PC-9 (cell line): ENCODE results near the gene FOXD1. TPM values are rescaled to one million over a fixed set of nuclear protein-coding genes. Genes with fewer than 3 reads are reported as not detected.

Experiments used
- BruUV-seq: library from RNA; stranded (reverse); fragments of 400-500 nt; replicated peaks from 2 replicates; lab custom pipeline; 2021; lab: Mats Ljungman, UMichigan
- CTCF ChIA-PET: fragments of 300-600 bp; sonication (Branson Sonifier 250); formaldehyde crosslinking; loops from one replicate; lab custom pipeline; 2022; ENCODE audit warnings: antibody characterized with exemption; lab: Charles Lee
- POLR2A ChIA-PET: fragments of 300-600 bp; sonication (Branson Sonifier 250); formaldehyde crosslinking; loops from one replicate; lab custom pipeline; 2022; ENCODE audit warnings: antibody characterized with exemption; ENCODE audit not compliant: unreplicated experiment; lab: Charles Lee
- DNase-seq, 2 experiments: peaks; one replicate each; pipeline versions ENCODE4 v3.0.0 to v3.0.0-alpha.2; 2015 to 2022; ENCODE audit warnings: mixed read lengths in 1 of 2
- H2AFZ ChIP-seq: fragments of 200-600 bp; sonication (generic); 2 replicates; pipeline ENCODE4 v1.8.1; 2017; ENCODE audit warnings: antibody characterized with exemption
- H3F3A ChIP-seq: fragments of 200-600 bp; sonication (generic); 2 replicates; pipeline ENCODE4 v1.8.1; 2017; ENCODE audit warnings: antibody characterized with exemption, mild to moderate bottlenecking, low read depth; ENCODE audit not compliant: insufficient read depth
- H3K27ac ChIP-seq: fragments of 200-600 bp; sonication (generic); 2 replicates; pipeline ENCODE4 v1.6.1; 2016; ENCODE audit warnings: mixed run types
- H3K27me3 ChIP-seq: fragments of 200-600 bp; sonication (generic); 2 replicates; pipeline ENCODE4 v1.6.1; 2016; ENCODE audit warnings: low read depth, mixed run types; ENCODE audit not compliant: insufficient read depth
- H3K36me3 ChIP-seq: fragments of 200-600 bp; sonication (generic); 2 replicates; pipeline ENCODE4 v1.6.1; 2016; ENCODE audit warnings: low read depth, mixed run types
- H3K4me1 ChIP-seq: fragments of 200-600 bp; sonication (generic); replicated peaks from 2 replicates; pipeline ENCODE4 v1.6.1; 2016; ENCODE audit warnings: mixed run types; ENCODE audit not compliant: insufficient read depth
- H3K4me2 ChIP-seq: fragments of 200-600 bp; sonication (generic); 2 replicates; pipeline ENCODE4 v1.6.1; 2017; ENCODE audit warnings: mixed run types
- H3K4me3 ChIP-seq: fragments of 200-600 bp; sonication (generic); 2 replicates; pipeline ENCODE4 v1.6.1; 2016; ENCODE audit warnings: mixed run types
- H3K79me2 ChIP-seq: fragments of 200-600 bp; sonication (generic); 2 replicates; pipeline ENCODE4 v1.6.1; 2017; ENCODE audit warnings: low read depth, mixed run types
- H3K9me2 ChIP-seq: fragments of 200-600 bp; sonication (generic); 2 replicates; pipeline ENCODE4 v1.8.1; 2017; ENCODE audit warnings: mild to moderate bottlenecking; ENCODE audit not compliant: insufficient read depth
- H3K9me3 ChIP-seq: fragments of 200-600 bp; sonication (generic); 2 replicates; pipeline ENCODE4 v1.8.1; 2016; ENCODE audit warnings: low read depth; ENCODE audit not compliant: insufficient read depth
- H4K20me1 ChIP-seq: fragments of 200-600 bp; sonication (generic); 2 replicates; pipeline ENCODE4 v1.8.1; 2017; ENCODE audit not compliant: insufficient read depth
- EZH2 ChIP-seq: fragments of 200-600 bp; sonication (generic); IDR thresholded peaks from 2 replicates; pipeline ENCODE4 v1.8.0; 2017; ENCODE audit warnings: antibody characterized with exemption, low read depth
- intact Hi-C: fragments of 100-400 bp; cut with micrococcal nuclease; formaldehyde crosslinking; loops from one replicate; pipeline ENCODE4 v1.10.0; 2022; ENCODE audit not compliant: unreplicated experiment
- total RNA-seq: library from RNA; stranded (reverse); gene quantifications from 2 replicates; pipeline ENCODE4 v1.2.3, GENCODE V29; 2021
- TF ChIP-seq, protein P1 (sequence below): fragments of 200-600 bp; sonication (generic); conservative IDR thresholded peaks from 2 replicates; pipeline ENCODE4 v1.6.1; 2017; ENCODE audit warnings: mixed run types, antibody characterized with exemption, mild to moderate bottlenecking, moderate library complexity

Gene FOXD1
- total RNA-seq, 1 experiment from 2014 or later = 4.1 TPM

GRCh38 chr5:73480500-73480899 is 31.9 kb upstream of the FOXD1 start:
- no peak for TF ChIP-seq EZH2
- TF ChIP-seq, protein P1, sequence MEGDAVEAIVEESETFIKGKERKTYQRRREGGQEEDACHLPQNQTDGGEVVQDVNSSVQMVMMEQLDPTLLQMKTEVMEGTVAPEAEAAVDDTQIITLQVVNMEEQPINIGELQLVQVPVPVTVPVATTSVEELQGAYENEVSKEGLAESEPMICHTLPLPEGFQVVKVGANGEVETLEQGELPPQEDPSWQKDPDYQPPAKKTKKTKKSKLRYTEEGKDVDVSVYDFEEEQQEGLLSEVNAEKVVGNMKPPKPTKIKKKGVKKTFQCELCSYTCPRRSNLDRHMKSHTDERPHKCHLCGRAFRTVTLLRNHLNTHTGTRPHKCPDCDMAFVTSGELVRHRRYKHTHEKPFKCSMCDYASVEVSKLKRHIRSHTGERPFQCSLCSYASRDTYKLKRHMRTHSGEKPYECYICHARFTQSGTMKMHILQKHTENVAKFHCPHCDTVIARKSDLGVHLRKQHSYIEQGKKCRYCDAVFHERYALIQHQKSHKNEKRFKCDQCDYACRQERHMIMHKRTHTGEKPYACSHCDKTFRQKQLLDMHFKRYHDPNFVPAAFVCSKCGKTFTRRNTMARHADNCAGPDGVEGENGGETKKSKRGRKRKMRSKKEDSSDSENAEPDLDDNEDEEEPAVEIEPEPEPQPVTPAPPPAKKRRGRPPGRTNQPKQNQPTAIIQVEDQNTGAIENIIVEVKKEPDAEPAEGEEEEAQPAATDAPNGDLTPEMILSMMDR = no peak
- H3K9me2 ChIP-seq = no peaks in the 10 kb centered on the region
- no TSS peak for BruUV-seq
- DNase-seq = no peak
- no peak overlapping the region for H3K4me3 ChIP-seq
- ChIA-PET CTCF (no interaction called here), POLR2A (no interaction called here)
- no peaks in the 10 kb centered on the region for H3K9me3 ChIP-seq
- H3F3A ChIP-seq = no peaks in the 10 kb centered on the region
- H2AFZ ChIP-seq = no peak overlapping the region
- H3K4me2 ChIP-seq = no peak overlapping the region
- H3K27ac ChIP-seq = no peak overlapping the region
- intact Hi-C loops = no loop called here
- no peaks in the 10 kb centered on the region for H3K79me2 ChIP-seq
- no peaks in the 10 kb centered on the region for H3K4me1 ChIP-seq
- H3K36me3 ChIP-seq = no peaks in the 10 kb centered on the region
- H3K27me3 ChIP-seq = no peaks in the 10 kb centered on the region
- H4K20me1 ChIP-seq = no peaks in the 10 kb centered on the region

DNA sequence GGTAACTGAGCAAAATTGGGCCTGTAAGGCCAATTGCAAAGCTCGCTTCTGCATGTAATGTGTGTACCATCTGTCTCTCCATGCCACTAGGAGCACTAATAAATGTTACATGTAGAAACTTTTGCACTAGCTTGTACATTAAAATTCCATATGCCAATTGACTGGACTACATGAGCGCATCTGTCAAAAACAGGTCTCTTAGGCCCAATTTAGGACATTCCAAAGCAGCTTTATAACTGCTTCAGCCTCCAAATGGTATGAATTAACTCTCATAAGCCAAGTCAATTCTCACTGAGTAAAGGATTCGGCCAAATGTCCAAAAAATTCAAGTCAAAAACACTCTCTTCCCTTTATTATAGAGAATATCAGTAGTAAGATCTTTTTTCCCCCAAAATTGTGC is 23.5 kb upstream of the FOXD1 start:
- ChIA-PET POLR2A (no interaction called here), CTCF (no interaction called here)
- no peaks in the 10 kb centered on the region for H4K20me1 ChIP-seq
- no peak for DNase-seq
- H3K4me2 ChIP-seq = no peak overlapping the region
- H3K79me2 ChIP-seq = no peaks in the 10 kb centered on the region
- H2AFZ ChIP-seq = no peak overlapping the region
- H3K27ac ChIP-seq = no peak overlapping the region
- no peaks in the 10 kb centered on the region for H3F3A ChIP-seq
- 0 out of 2 replicates have a peak, but pooled peaks cover 5% of the 10 kb centered on the region for H3K9me2 ChIP-seq
- no peaks in the 10 kb centered on the region for H3K27me3 ChIP-seq
- H3K4me1 ChIP-seq = no peaks in the 10 kb centered on the region
- BruUV-seq = no TSS peak
- H3K9me3 ChIP-seq = no peaks in the 10 kb centered on the region
- no peak for TF ChIP-seq EZH2
- TF ChIP-seq, protein P1 = no peak
- H3K4me3 ChIP-seq = no peak overlapping the region
- H3K36me3 ChIP-seq = no peaks in the 10 kb centered on the region
- intact Hi-C loops = no loop called here

- H3F3A ChIP-seq = no peaks in the 10 kb centered on the region
- 0 out of 2 replicates have a peak, but pooled peaks cover 5% of the 10 kb centered on the region for H3K9me2 ChIP-seq
- ChIA-PET CTCF (interaction anchor here (0.5 kb wide), 1 partner anchor 918 kb away, joined by 3 read pairs; no protein-coding TSS in a partner anchor), POLR2A (interaction anchor here (0.6 kb wide), 1 partner anchor 402 kb away, joined by 5 read pairs; no protein-coding TSS in a partner anchor)
- no peaks in the 10 kb centered on the region for H3K79me2 ChIP-seq
- no peaks in the 10 kb centered on the region for H4K20me1 ChIP-seq
- BruUV-seq = no TSS peak
- TF ChIP-seq, protein P1 = no peak
- TF ChIP-seq EZH2 = no peak
- H3K9me3 ChIP-seq = no peaks in the 10 kb centered on the region
- H3K27me3 ChIP-seq = no peaks in the 10 kb centered on the region
- H2AFZ ChIP-seq = no peak overlapping the region
- H3K36me3 ChIP-seq = no peaks in the 10 kb centered on the region
- H3K27ac ChIP-seq = no peak overlapping the region
- H3K4me1 ChIP-seq = no peaks in the 10 kb centered on the region
- no peak for DNase-seq
- no peak overlapping the region for H3K4me3 ChIP-seq
- intact Hi-C loops = no loop called here
- H3K4me2 ChIP-seq = no peak overlapping the region
These were observed 23.1 kb upstream of the FOXD1 start for GRCh38 chr5:73471654-73472053.
